Stimulated activated CD4-positive, alpha-beta T cell treated with anti-CD3 and anti-CD28 coated beads, TNF-alpha, amount 100 ng/mL, for 48 hours (primary cell): Measurements from ENCODE around the gene CCT4.
A peak's percentile ranks its signal among the peaks of the same experiment; 100 is the strongest.
"Not testable (repeated sequence)": the region's sequence is repeated elsewhere in the genome, so short reads cannot be mapped to it uniquely, and the experiment has no call there.

Experiments used
- DNase-seq, 3 donors: peaks; one replicate each; pipeline ENCODE4 v3.0.0-alpha.2; 2020; ENCODE audit warnings: low read depth in 3 of 3

The CCT4 gene

DNA sequence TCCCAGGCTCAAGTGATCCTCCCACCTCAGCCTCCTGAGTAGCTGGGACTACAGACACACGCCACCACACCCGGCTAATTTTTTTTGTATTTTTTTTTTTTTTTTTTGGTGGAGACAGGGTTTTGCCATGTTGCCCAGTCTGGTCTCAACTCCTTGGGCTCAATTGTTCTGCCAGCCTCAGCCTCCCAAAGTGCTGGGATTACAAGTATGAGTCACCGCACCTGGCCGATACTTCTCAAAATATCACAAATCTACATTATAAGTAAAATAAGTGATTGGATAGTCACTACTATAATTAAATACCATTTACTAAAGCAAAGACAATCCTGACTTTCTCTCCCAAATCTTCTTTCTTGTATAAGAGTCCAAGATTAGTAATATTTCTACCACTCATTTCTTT lies 9.1 kb downstream of the CCT4 start:
- DNase-seq: not testable (repeated sequence)

DNA sequence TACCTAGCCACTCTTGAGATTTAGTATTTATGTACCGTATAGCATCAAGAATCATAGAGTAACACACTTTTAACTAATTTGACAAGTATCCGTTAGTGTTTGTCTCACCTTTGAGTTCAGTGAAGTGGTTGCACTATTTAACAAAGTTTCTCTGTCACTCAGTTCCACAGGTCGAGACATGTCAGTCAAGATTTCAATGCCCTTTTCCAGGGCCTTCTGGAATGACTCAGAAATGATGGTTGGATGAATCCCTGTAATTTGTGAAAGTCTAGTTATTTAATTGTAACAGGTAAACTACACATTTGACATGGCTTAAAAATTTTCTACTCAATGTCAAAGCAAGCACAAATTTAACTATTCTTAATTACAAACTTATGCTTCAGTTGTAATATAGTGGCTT lies 9.7 kb downstream of the CCT4 start:
- DNase-seq: no peak

DNA sequence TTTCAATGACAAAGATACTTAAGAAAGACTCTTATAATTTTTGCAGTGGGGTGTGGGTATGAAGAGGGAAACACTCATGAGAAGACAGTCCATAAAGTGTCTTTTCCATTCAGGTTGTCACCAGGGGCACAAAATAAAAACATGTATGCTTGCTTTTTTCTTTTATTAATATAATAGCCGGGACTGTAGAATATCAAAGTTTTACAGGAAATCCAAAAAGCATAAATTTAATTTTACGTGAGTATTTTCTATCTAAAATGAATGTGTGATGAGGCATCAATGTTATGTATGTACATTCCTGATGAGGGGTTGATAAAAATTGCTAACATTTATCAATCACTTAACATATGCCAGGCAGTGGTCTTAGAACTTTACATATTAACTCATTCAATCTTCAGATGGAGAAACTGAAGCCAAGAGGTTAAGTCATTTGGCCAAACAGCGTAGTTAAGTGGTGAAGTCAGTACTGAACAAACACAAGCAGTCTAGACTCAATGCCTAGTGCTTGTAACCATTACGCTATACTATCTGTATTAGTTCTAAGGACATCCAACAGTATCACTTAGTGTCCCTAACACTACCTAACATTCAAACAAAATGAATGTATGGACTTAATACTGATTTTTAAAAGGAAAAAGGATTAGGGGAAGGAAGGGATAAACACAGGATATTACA lies 10.7 kb downstream of the CCT4 start:
- DNase-seq: no peak

DNA sequence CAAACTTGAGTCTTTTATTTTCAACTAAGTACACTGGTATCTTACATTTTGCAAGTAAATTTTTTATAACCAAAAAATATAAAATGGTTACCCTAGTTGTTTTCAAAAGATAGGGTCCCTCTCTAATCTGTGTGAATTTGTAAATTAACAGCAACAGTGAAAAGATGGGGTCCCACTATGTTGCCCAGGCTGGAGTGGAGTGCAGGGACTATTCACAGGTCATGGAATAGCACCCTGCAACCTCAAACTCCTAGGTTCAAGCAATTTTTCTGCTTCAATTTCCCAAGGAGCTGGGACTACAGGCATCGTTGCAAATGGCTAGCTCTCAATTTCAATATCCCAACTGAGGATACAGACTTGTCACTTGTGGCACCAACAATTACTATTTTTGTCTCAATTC lies 12.1 kb downstream of the CCT4 start:
- DNase-seq: no peak

DNA sequence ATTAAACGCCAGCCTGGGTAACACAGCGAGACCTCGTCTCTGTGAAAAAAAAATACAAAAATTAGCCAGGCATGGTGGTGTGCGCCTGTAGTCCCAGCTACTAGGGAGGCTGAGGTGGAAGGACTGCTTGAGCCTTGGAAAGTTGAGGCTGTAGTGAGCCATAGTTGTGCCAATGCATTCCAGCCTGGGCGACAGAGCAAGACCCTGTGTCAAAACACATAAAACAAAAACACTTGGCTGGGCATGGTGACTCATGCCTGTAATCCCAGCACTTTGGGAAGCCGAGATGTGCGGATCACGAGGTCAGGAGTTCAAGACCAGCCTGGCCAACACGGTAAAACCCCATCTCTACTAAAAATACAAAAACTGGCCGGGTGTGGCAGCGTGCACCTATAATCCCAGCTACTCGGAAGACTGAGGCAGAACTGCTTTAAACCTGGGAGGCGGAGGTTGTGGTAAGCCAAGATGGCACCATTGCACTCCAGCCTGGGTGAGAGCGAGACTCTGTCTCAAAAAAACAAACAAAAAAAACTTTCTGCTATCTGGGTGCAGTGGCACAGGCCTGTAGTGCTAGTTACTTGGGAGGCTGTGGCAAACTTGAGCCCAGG lies 21.9 kb downstream of the CCT4 start:
- DNase-seq: not testable (repeated sequence)

DNA sequence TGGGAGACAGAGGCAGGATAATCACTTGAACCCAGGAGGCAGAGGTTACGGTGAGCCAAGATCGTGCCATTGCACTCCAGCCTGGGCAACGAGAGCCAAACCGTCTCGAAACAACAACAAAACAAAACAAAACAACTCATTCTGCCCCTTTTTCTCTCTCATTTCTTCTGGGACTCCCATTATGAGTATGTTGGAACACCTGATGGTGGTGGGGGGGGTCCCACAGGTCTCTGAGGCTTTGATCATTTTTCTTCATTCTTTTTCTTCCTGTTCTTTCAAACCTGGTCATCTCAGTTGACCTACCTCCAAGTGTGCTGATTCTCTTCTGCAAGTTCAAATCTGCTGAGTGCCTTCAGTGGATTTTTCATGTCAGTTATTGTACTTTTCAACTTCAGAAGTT lies 26.4 kb downstream of the CCT4 start:
- no peak for DNase-seq

DNA sequence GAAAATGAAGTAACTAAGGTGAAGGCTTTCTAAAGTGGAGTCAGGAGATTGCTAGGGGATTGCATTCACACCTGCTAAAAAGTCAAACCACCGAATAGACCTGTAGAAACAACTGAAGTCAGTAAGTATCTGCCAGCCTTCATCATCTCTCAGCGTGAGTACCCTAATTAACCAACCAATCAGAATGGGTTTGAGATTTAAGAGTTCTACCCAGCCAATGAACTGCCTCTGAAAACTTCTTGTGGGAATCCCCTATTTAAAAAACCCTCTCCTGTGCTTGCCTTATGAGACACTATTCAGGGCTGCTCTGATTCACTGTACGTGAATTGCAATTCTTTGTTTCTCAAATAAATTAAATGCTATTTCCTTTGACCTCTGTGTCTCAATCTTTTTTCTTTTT lies 31.2 kb downstream of the CCT4 start:
- no peak for DNase-seq

DNA sequence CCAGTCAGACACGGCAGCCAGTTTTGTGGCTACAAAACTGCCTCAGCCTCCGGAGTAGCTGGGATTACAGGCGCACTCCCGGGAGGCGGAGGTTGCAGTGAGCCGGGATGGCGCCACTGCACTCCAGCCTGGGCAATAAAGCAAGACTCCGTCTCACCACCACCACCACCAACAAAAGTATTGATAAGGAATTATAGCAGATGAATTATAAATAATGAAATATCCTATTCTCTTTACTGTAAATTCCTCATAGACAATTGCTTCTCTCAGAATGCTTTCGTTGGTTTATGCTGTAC lies 33.2 kb downstream of the CCT4 start:
- no peak for DNase-seq

DNA sequence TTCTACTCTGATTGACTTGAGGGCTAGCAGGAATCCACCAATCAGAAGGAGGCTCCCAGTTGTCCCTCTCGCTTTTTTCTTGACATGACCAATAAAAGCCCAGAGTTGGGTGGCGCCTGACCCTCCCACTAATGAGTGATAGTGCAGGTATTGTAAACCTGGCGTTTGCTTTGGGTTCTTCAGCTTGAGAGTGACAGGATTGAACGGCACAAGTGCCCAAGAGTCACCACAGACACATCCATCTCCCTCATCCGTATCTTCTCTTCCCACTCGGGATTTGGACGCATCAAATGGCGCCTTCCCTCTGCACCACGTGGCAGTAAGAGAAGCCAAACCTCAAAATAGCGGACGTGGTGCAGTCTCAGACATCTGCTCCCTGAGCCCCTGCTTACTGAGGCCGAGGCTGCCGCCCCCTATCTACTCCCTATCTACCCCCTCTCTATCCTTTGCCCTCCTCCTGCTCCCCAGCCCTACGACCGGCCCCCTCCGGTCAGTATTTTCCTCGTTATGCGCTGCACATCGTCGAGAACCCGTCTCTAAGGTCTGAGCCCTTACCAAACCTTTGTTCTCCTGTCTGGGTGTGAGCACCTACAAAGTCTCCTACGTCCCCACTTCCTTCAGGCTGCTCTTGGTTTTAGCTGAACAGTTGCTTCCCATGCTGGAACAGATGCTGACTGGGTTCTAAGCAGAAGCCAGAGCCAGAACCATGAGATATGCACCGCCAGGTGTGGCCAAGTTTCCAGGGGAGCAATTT lies 33.7 kb downstream of the CCT4 start:
- DNase-seq: peak; percentile 12 to 86 (median 75)

DNA sequence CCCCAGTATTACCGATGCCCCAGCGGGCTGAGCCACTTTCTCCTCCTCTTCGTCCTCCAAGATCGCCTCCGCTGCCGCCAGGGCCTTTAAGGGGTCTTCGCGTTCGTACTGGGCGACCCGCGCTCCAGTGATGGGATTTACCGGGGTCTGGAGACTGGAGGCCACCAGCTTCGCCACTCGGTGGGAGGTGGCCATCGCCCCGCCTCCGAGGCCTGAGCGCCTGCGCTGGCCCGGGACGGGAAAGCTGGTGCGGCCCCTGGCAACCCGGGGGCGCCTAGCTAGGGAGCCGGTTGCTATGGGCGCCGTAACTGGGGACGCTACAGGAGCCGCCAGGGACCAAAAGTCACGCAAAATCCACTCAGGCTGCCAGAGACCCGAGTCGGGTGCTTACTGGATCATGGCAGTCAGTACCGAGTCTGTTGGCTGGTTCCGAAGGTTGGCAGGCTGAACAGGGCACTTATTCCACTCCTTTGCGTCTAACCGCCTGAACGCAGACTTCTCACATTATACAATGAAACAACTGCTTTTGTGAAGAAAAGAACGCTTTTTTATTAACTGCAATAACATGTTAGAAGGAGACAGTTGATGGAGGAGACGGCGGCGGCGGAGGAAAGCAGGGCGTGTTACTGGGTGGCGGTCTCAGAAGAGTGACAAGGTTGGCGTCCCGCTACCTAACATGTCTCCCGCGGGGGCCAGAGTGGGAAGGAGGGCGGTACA lies 34.5 kb downstream of the CCT4 start, which contains the start of gene FAM161A:
Gene FAM161A, minus strand, starts transcription at position 214 of the 717 bp plus-strand sequence. Its CDS starts 19 bp downstream, at position 195.
- DNase-seq: peak; percentile 51 to 85 (median 59)

DNA sequence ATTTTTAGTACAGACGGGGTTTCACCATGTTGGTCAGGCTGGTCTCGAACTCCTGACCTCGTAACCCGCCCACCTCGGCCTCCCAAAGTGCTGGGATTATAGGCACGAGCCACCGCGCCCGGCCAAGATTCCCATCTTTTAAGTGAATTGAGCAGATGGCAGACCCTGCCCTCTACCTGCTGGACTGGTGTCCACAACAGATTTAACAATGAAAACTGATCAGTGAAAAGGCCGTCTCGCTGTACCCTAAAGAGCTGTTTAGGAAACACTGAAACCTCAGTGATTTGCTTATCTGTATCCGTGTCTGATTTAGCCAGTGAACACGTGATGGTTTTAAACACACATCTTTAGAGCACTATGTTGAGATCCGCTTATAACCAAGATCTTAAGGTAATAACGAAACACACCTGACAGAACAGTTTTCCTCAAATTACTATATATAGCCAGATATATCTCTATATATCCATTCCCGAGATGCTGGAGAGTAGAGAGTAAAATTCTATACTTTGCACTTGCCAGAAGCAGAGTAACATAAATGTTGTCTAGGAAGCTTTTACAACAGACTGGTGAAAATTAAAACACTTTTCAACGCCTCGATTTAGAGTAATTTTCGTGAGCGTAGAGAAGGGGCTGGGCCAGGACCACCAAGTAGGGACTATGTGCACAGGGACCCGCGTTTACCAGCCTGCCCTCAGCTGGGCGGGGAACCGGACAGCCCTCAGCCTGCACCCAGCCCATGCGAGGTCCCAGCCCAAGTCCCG lies 35.2 kb downstream of the CCT4 start:
- DNase-seq: peak in 1 of 3 donors; percentile 35

DNA sequence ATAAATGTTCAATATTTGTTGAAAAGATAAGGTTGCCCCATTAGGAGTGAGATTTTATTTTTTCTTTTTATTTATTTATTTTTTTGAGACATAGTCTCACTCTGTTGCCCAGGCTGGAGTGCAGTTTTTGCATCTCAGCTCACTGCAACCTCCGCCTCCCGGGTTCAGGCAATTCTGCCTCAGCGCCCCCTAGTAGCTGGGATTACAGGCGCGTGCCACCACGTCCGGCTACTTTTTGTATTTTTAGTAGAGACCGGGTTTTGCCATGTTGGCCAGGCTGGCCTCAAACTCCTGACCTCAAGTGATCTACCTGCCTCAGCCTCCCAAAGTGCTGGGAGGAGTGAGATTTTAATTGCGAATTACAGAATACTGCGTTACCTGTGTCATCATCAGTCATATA lies 37.2 kb downstream of the CCT4 start:
- not testable (repeated sequence) for DNase-seq

DNA sequence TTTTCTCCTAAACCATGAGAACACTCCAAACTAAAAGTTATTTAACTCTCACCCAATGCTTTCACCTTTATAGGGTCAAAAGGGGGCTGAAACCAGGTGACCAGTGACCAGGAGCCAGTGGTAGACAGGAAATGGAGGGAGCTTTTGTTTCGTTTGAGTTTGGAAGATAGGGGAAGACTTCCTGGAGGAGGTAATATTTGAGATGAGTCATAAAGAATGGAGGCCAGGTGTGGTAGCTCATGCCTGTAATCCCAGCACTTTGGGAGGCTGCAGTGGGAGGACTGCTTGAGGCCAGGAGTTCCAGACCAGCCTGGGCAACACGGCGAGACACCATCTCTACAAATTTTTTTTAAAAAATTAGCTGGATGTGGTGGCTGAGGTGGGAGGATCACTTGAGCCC lies 43.1 kb downstream of the CCT4 start:
- no peak for DNase-seq

DNA sequence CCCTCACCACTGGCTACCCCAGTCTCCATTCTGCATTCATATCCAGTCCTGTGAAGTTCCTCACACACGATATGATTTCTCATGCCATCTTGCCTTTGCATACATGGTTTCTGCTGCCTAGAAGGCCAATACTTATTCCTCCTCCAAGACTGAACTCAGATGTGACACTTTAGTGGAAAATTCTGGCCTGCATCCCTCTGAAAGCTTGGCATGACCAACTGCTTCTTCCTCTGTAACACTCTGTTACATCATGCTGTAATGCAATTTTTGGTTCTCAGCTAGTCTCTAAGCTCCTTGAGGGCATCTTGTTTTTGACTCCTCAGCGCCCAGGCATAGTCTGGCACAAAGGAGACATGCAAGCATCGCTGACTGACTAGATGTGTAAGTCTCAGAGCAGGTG lies 47.2 kb downstream of the CCT4 start:
- no peak for DNase-seq

DNA sequence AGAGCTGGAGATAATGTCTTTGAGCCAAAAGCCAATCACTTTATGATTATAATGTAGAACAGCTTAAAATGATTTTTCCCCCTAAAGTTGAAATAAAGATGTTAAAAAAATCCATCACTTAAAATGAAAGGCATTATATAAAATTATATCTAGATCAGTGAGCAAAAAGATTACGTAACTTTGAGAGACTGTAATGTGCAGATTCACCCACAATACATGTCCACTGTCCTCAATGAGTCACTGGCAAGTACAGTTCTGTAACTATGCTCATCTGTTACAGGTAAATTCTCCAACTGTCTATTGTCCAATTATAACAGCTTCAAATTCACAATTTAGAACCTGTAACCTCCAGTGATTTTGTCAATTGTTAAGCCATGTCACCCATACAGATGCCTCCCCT lies 53.6 kb downstream of the CCT4 start:
- no peak for DNase-seq

DNA sequence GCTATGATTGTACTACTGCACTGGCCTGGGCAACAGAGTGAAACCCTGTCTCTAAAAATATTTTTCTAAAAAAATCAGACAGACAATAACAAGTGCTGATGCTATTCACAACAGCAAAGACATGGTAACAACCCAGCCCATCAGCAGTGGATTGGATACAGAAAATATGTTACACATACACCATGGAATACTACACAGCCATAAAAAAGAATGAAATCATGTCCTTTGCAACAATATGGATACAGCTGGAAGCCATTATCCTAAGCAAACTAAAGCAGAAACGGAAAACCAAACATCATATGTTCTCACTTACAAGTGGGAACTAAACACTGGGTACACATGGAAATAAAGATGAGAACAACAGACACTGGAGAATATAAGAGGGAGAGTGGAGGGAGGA lies 54.5 kb downstream of the CCT4 start:
- DNase-seq: no peak

DNA sequence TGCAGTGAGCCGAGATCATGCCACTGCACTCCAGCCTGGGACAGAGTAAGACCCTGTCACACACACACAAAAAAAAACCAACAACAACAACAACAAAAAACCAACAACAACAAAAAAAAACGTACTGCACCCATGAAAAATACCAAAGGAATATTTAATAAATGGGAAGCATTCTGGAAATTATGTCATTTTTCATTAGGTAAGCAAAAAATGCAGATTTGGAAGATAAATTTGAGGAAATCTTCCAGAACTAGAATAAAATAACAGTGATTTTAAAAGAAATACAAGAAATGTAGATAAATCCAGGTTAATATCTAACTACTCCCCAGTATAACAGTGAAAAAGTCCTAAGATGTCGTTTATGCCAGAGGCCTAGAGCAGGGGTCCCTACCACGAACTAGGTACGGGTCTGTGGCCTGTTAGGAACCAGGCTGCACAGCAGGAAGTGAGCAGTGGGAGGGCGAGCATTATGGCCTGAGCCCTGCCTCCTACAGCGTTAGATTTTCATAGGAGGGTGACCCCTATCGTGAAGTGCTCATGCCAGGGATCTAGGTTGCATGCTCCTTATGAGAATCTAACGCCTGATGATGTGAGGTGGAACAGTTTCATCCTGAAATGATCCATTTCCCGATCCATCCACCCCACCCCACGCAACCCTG lies 56.1 kb downstream of the CCT4 start:
- no peak for DNase-seq

DNA sequence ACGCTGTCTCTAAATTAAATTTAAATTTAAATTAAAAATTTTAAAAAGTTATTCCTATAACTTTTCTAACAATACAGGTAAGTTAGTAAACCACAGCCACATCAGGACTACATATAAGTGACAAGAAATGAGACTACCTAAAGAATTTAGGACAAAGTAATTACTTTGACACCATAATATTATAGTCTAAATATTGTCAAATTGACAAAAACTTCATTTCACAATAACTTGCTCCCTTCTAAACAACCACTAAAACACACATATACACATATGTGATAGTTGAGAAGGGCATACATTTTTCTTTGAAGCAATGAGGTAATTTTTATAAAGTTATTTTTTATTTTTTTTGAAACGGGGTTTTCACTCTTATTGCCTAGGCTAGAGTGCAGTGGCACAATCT lies 66.2 kb downstream of the CCT4 start:
- DNase-seq: no peak
